GM19239 (cell line): ENCODE measurements around the gene ANKRD35.
"Not testable (repeated sequence)": the region's sequence is repeated elsewhere in the genome, so short reads cannot be mapped to it uniquely, and the experiment has no call there.

Experiments used
- DNase-seq: peaks from one replicate; pipeline ENCODE4 v3.0.0; 2011; ENCODE audit warnings: low spot score; ENCODE audit not compliant: insufficient read length
- FAIRE-seq: peaks from 2 replicates; lab custom pipeline; 2011; peaks lifted over from hg19 to GRCh38; lab: Jason Lieb, UNC

Gene ANKRD35

DNA sequence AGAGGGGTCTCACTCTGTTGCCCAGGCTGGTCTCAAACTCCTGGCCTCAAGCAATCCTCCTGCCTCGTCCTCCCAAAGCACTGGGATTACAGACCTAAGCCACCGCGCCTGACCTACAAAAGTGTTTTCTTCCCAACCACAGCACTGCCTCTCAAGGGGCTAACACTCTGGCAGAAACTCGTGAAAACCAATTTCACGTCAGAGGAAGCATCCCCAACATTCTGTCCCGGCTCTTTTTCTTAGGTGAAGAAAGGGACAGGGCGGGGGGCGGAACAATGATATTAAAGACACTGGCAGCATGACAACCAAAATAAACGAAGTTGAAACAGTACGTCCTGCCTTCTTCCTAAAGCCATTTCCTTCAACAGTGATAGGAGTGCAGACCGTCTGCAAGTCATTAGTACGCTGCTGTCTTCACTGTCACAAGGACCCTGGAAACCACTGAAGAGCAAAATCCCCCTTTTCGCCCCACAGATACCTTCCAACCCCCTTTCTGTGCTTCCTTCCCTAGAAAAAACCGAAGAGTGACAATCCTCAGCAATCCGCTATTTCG, 62.8 kb downstream of the ANKRD35 start:
- not testable (repeated sequence) for FAIRE-seq, DNase-seq

DNA sequence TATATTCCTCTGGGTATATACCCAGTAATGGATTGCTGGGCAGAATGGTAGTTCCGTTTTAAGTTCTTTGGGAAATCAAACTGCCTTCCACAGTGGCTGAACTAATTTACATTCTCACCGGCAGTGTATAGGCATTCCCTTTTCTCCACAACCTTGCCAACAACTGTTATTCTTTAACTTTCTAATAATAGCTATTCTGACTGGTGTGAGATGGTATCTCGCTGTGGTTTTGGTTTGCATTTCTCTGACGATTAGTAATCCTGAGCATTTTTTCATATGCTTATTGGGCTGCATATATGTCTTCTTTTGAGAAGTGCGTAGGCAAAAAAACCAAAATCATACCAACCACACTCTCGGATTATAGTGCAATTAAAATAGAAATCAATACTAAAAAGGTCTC, 67.6 kb downstream of the ANKRD35 start:
- DNase-seq, FAIRE-seq: not testable (repeated sequence)
